Eye (tissue), 1 donor: Measurements from ENCODE around the gene TMEM156.
"Not testable (repeated sequence)": the region's sequence is repeated elsewhere in the genome, so short reads cannot be mapped to it uniquely, and the experiment has no call there.

Experiments used
- DNase-seq: peaks from one replicate; pipeline ENCODE4 v3.0.0-alpha.2; 2015

The TMEM156 gene

DNA sequence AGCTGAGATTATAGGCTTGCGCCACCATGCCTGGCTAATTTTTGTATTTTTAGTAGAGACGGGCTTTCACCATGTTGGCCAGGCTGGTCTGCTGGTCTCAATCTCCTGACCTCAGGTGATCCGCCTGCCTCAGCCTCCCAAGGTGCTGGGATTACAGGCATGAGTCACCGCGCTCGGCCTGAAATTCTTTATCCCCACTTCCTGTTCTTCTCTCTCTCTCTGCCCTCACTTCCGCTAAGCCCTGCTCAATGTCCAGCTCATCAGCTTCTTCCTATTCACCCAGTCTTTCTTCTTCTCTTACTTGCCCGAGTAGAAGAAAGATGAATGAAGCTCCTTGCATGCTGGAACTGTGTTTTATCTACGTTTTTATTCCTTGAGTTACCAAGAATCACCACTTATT is 43.9 kb downstream of the TMEM156 start:
- not testable (repeated sequence) for DNase-seq

DNA sequence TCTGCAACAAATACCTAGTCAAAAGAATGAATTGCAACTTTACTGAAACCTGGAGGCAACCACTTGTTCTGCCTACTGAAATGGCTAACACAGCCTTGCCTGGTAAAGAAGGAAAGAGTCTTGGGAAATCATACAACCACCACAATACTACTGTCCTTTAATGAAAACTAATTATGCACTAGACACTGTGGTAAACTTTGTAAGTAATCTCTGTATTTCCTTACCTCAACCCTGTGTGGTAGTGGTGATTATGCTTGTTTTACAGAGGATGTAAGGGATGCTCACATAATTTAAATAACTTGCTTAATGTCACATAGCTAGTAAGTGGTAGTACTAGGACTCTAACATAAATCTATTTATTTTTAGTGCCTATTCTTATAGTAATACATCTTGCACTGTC is 44.7 kb downstream of the TMEM156 start:
- DNase-seq: no peak

DNA sequence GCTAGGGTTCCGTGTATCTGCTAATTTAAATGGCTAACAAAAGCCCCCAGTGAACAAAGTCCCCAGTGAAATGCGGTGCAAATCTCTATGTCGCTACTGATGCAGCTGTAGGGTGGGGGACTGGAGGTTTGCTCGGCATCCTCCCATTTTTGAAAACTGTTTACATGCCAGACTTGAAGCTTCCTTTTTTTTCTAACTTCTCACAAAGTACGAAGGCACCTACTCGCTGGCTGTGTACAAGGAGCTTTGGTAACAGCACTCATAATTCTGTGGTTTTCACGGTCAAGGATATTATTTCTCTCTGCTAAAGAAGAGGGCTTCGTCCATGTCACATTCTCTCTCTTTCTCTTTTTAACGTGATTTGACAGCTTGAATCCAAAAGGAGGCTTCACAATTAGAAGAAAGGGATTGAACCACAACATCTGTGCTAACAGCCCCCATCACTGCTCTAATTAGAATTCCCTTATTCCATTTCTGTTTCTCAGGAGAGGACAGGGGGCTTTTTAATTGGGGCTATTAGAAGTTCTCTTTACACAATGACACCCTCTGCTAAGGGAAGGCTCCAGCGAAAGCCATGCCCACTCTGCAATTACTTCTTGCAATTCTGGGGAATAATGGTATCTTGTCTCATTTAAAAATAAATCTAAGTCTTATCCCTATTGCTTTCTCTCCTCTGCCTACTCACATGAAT is 46.7 kb downstream of the TMEM156 start:
- DNase-seq: peak; percentile 82

DNA sequence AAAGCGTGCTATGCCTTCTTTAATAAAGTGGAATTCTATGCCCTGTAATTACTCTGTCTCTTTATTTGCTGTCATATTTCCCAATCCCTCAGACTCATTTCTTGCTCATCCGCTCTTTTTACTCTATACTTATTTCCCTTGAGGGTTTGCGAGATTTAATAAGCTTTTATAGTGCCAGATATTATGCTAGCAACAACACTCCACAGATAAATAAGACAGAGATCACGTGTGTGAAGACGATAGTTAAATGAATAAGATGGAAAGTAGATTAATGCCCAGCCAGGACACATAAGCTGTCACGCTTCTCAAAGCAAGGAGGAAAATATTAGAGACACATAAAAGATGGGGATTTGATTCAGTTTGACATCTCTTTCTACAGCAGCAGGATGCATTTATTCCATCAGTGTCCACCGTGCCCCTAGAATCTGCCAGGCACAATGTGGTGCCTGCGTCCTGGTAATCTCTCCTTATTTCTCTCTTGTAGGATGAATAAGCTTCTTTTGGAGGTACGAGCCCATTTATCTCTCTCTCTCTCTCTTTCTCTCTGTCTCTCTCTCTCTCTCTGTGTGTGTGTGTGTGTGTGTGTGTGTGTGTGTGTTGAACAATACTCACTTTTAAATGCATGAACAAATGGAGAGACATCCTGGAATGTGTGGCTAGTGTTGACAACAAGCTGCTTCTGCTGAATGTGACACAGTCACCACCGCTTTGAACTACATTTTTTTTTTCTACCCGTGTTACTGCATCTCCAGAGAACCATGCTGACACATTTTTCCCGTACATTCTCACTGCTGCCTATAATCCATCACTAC is 48.2 kb downstream of the TMEM156 start:
- peak; percentile 66 for DNase-seq

DNA sequence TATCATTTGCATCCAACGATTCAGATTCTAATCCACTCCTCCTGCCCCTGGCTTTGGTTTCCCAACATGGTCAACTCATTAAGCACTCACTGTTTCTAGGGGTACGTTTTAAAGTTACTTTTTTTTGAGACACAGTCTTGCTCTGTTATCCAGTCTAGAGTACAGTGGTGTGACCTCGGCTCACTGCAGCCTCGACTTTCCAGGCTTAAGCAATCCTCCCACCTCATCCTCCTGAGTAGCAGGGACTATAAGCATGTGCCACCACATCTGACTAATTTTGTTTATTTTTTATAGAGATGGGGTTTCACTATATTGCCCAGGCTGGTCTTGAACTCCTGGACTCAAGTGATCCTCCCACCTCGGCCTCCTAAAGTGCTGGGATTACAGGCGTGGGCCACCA is 48.9 kb downstream of the TMEM156 start:
- no peak for DNase-seq

DNA sequence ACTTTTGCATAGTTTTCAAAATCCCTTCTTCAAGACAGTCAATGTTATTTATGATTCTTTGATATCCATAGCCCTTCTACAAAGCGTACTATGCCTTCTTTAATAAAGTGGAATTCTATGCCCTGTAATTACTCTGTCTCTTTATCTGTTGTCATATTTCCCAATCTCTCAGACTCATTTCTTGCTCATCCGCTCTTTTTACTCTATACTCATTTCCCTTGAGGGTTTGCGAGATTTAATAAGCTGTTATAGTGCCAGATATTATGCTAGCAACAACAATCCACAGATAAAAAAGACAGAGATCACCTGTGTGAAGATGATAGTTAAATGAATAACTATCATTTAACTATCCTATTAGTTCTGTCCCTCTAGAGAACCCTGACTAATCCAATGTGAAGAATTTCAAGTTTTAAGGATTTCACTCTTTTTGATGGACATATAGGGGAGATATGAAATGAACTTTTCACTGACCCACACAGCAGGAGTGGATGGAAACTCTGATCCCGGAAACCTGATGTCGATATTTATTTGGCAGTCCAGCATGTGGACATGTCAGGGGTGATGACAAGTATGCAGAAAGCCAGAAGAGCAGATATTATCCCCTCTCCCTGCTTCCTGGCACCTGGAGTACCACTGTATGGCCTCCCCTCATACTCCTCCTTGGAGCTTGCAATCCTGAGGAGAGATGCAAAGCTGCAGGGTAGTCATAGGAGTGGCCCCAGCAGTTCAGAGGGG is 49.7 kb downstream of the TMEM156 start:
- no peak for DNase-seq

DNA sequence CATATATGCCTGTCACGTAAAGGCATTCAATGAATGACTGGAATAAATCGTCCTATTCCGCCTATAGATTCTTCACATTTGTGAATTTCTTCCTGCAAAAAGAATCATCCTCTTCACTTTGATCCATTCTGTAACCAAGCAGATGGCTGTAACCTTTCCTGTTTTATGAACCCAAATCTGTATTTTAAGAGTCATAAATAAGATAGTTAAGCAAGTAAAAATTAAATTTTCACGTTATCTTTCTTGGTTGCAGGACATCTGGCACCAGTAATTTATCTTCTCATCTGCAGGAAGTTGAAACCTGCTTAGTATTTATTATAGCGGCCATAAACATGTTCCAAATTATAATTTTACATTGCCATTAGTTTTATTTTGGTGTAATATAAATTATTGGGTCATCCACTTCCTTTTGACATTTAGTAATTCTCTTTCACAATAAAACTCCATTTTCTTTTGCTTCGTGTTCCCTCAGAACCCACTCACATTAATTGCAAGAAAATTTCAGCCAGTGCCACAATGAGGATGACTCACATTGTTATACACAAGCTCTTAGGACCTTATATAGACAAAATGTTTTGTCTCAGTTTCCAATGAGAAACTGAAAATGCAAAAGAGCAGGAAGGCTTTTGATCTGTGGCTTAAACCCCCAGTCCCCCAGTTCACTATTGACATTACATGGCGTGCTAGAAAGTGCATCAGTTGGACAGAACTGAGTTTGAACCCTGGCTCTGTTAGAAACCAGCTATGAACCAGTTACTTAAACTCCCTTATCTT is 51.1 kb downstream of the TMEM156 start:
- DNase-seq: no peak

DNA sequence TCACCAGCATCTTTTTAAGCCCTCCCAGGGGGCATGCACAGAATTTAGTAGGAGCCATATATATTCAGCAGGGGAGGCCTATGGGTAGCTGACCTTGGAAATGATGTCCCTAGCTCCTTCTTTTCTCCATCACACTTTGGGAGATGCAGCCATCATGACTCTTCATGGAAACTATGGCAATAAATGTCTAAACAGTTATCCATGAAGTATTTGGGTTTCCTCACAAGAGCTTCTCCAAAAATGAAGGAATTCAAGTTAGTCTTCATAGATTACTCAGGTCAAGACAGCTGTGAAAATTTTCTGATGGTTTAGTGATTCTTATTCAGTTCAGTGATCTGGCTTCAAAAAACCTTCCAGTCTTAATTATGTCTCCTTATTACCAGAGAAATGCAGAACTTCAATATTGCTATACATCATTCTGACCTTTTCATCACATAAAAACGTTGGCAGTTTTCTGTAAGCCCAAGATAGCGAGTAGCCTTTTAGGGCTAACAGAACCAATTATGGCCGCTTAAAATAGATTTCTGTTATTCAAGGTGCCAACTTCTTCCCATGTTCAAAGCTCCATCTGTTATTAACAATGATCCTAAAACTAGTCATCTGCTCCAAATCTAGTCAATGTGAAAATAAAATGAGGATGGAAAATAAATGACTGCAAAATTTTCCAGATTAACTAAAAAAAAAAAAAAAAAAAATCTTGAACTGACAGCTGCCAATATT is 52.5 kb downstream of the TMEM156 start:
- no peak for DNase-seq

DNA sequence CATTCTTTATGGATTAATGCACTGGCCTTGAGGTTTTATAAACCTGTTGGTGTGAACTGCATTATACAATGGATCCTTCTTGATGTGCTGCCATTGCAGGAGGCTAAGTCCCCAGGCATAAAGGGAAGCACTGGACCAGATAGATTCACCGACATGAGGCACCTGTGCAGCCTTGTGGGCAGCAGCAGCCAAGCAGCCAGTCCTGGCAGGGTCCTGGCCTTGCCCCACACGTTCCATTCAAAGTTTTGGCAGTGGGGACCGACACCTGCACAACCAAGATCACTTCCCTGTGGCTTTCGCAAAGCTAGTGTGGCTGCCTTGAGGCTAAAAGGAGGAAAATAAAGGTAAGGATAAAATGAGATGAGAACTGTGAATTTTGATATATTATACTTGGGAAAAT is 53.1 kb downstream of the TMEM156 start:
- DNase-seq: no peak

DNA sequence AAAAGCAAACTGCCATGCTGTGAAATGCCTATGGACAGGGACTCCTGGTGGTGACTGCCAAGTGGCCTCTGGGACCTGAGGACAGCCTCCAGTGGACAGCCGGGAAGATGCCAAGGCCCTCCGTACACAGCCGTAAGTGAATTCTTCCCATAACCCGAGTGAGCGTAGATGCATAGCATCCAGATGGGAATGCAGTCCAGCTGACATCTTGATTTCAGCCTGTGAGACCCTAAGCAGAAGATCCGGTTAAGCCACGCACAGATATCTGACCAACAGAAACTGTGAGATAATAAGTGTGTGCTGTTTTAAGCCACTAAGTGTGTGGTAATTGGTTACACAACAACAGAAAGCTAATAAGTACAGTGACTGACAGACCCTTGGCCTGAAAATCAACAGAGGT is 55.9 kb downstream of the TMEM156 start:
- no peak for DNase-seq

DNA sequence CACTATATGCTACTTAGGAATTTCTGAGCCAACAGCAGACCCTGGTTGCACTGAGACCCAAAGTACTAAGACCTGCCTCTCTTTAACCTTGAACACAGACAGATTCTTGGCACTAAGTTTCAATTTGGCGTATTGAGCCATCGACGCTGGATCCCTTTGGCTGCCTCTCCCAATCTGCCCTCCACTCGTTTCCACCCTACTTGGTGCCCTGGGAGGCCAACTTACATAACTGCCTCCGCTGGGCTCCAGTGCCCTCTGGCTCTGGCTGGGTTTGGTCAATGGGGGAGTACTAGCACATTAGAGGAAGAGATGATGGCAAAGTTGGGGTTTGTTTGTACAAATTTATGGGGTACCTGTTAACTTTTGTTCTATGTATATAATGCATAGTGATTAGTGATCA is 63.5 kb downstream of the TMEM156 start:
- DNase-seq: no peak

DNA sequence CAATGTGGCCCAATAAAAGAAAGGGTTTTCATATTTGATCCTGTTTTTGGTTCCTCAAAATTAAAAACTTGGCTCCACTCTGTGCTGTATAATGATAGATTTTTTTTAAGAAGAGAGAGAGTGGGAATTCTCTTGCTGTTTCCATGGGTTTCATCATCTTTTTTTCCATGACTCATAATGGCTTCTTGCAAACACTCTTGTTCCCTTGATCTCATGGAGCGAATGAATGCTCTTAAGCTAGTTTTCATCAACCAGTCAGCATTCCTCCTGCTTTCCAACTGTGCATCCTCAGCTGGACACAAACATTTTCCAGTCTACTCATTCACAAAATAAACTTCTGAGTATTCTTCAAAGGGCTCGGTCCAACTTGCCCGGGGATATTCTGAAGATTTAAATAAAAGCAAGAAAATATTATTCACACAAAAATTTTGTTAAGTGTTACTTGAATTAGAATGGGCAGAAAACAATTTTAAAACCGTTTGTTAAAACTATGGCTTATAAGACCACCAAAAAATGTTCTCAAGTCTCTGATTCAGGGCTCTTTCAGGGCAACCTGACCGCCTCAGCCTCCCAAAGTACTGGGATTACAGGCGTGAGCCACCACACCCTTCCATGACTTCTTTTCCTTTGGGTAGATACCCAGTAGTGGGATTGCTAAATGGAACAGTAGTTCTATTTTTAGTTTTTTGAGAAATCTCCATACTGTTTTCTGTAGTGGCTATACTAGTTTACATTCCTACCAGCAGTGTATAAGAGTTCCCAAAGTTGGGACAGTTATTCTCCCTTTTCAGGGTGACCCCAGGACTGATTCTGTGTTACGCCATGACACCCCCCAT is 64.7 kb downstream of the TMEM156 start:
- DNase-seq: no peak

DNA sequence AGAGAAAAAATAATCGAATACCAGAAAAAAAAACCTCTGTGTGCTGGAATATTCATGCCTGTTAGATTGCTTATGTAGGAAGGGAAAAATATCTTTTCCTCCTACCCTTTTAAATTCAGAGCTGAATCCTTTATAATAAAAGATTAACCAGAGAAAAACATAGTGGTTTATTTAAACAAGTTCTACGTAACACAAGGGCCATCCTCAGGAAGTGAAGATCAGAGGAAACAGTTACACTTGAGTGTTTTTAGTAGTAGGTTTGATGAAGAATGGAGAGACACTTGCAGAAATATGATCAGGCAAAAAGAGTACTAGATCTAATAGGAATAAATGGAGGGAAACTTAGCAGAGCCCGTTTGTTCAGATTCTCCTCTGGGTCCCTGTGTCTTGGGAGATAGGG is 66.3 kb downstream of the TMEM156 start:
- DNase-seq: no peak

DNA sequence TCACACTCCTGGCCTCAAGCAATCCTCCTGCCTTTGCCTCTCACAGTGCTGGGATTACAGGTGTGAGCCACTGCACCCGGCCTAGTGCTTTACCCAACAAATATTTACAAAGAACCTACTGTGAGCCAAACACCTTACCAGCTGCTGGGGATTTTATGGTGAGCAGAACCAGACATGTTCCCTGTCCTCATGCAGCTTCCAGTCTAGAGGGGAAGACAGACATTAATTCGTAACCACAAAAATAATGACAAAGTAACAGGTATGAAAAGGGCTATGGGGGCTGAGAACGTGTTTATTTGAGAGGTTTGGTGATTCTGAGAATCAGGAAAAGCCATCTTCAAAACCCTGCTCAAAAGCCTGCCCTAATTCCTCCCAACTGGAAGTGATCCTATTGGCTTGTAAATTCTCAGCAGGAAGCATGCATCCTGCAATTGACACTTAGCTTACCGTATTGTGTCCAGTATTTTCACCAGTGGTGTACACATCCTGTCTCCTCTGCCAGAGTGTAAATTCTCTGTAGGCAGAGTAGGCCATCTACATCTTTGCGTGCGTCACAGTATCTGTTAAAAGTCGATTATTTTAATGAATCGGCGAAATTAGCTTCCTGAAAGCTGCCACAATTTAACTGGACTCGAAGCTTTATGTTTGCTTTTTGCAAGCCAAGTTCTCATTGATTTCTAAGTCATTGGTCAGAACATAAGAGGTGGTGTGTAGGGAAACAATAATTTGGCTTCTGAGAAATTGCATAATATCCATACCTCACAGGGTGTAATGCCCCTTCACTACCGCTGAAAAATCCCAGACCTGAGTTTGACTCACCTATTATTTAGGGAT is 67.0 kb downstream of the TMEM156 start:
- no peak for DNase-seq

DNA sequence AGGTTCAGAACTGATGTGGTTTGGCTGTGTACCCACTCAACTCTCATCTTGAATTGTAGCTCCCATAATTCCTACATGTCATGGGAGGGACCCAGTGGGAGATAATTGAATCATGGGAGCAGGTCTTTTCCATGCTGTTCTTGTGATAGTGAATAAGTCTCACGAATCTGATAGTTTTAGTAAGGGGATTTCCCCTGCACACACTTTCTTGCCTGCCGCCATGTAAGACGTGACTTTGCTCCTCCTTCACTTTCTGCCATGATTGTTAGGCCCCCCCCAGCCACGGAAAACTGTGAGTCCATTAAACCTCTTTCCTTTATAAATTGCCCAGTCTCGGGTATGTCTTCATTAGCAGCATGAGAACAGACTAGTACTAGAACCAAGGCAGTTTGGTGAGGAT is 73.0 kb downstream of the TMEM156 start:
- not testable (repeated sequence) for DNase-seq

DNA sequence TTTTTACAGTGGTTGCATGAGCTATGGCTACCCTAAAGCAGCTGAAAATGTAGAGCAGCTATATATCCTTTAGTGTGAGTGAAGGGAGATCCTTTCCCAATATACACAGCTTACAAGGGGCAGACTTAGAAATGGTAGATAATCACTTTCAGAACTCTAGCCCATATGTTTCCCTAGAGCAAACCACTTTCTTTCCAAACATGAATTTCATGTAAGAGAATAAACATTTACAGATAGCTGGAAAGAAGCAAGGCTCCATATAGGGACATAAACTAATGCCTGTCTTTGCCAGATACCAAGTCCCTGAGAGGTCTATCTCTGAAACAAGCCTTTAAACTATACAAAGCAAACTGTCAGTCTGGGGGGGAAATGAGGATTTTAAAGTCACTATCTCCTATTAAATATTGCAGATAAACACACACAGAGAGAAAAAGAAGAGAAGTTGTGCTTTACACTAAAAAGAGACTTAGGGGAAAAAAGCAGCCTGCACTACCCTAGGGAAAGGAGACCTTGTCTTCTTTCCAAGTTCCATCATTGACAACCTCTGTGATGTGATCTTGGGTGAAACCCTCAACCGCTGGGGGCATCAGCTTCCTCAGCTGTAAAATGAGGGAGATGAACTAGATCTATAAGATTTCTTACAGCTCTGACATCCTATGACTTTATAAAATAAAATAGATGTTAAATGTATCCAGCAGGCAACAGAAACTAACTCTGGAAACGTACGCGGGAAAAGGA is 73.6 kb downstream of the TMEM156 start:
- peak; percentile 19 for DNase-seq

DNA sequence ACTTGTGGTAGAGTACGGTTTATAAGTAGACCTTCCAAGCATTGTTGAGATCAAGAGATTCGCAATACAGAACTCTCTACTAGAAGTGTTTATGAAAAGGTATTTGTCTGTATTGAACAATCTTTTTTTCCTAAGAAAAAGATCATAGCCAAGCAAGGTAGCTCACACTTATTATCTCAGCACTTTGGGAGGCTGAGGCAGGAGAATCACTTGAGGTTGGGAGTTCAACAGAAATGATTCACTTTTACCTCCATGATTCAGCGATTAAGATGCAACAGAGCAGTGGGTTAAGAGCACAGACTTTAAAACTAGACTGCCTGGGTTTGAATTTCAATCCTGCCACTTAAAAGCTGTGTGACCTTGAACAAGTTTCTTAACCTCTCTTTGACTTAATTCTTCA is 74.3 kb downstream of the TMEM156 start:
- DNase-seq: no peak

DNA sequence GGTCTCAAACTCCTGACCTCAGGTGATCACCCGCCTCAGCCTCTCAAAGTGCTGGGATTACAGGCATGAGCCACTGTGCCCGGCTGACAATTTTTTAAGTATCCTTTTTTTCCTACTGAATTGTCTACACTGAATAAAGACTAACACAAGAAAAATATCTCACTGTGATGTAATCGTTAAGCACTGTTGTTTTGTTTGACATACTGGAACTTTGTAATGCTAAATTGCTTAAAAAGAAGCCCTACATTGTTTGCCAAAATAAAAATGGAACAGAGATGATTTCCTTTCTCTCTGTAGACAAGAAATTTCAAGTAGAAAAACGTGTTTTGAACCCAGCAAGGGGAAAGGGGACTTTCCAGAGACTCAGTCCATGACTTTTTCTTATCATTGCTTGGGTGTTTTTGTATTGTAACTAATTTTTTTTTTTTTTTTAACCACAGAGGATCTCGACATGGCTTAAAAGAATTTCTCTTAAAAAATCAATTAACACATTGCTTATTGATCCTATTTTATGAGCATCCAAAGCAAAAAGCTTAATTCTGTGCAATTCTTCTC is 74.9 kb downstream of the TMEM156 start:
- DNase-seq: no peak

DNA sequence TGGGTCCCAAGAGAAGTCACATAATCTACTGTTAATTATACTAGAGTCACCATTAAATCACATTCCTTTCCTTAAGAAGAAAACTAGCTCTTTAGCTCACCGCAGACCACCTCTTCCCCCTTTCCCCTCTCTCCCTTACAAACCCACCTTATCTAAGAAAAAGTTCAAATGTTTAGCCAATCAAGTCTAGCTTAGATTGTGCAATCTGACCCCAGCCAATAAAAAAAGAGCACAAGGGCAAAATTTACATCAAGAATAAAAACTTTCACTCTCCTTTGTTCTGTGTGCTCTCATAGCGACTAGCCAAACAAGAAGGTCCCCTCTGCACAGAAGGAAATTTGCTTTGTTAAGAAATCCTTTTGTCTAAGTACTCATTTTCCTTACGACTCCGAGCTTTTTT is 76.3 kb downstream of the TMEM156 start:
- DNase-seq: no peak
